ENCODE measurements around the gene CCDC186.
A peak's percentile ranks its signal among the peaks of the same experiment; 100 is the strongest.

The CCDC186 gene

GRCh38 chr10:114173921-114174694 lies at the start of gene CCDC186:
CCDC186 (minus strand) TSS chr10:114174203; CDS start chr10:114163268, 10,935 bp downstream.
- peak; percentile 94 to 98 for DNase-seq (ENCODE audit: low read depth in 2 of 2)

DNA sequence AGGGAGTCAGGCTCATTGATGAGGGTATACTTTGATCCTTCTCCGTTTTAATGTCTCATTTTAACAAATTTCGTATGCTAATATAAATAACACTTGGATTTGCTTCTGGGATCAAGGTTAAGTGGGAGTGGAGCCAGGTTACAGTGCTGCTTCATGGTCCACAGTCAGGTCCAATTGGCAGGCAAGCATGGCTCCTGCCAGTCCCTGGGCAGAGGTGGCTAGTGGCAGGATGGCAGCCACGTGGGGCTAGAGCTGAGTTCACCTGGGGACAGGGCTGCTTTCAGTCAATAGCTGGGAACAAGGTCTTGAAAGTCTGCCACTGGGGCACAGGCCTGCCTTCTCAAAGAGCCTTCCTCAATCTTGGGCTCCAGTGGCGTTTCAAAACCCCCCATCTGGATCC lies 49.1 kb upstream of the CCDC186 start:
- DNase-seq (ENCODE audit: low read depth in 2 of 2): no peak

DNA sequence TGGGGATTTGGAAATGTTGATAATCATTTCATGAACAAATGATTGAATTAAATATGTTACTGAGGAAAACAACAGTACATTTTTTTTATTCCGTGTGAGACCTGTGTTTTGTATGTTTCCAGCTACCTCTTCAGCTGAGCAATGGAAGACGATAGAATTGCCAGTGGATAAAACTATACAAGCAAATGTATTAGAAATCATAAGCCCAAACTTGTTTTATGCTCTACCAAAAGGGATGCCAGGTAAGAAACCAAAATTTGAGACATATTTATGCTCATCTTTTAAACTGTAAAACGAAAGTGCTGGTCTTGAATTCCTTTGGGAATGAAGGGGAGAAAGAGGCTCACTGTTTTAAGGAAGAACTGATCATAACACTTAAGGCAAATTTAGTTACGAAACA lies 47.2 kb upstream of the CCDC186 start:
- no peak for DNase-seq (ENCODE audit: low read depth in 2 of 2)

DNA sequence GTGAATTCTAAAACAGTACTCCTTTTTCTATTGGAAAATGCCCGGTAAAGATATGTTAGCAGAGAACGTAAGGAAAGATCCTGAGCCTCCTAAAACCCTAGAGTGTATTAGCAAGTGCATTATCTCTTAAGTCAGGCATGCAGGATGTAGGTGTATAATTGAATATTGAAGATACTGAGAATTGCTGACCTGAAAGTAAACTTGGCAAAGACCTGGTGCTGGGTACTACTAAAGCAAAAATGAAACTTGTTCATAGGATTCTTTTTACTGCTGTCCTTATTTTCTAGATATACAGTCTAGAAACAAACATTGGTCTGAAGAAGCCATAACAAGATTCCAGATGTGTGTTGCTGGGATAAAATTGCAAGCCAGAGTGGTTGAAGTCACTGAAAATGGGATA lies 46.3 kb upstream of the CCDC186 start:
- no peak for DNase-seq (ENCODE audit: low read depth in 2 of 2)

DNA sequence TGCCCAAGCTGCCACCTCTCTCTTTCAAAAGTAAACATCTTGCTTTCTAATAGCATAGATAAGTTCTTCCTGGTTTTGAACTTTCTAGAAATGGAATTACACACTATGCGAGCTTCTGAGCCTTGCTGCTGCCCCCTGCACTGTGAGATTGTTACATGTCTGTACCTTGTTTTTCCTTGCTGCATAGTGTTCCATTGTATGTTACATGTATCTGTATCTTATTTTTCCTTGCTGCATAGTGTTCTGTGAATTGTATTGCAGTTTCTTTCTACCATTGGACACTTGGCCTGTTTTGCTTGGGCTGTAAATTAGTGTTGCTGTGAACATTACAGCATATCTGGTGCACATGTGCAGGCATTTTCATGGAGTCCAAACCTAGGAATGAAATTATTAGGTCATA lies 41.0 kb upstream of the CCDC186 start:
- DNase-seq (ENCODE audit: low read depth in 2 of 2): no peak

DNA sequence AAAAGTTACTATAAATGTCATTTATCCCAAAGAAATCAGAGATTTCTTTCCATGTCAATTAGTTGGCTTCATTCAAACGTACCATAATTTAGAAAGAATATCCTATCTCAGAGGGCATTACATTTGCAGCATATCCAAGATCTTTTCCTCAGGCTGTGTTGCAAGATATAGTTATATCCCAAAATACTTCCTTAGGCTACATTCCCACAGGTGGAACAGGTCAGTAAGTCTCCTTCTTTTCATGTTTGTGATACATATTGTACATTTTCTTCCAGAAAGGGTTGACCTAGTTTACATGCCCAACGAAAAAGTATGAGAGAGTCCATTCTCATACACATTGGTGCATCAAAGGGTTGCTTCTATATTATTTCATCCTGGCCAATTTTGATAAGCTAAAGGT lies 38.1 kb upstream of the CCDC186 start:
- DNase-seq (ENCODE audit: low read depth in 2 of 2): no peak

GRCh38 chr10:114208351-114208750 lies 34.3 kb upstream of the CCDC186 start:
- no peak for DNase-seq (ENCODE audit: low read depth in 2 of 2)

DNA sequence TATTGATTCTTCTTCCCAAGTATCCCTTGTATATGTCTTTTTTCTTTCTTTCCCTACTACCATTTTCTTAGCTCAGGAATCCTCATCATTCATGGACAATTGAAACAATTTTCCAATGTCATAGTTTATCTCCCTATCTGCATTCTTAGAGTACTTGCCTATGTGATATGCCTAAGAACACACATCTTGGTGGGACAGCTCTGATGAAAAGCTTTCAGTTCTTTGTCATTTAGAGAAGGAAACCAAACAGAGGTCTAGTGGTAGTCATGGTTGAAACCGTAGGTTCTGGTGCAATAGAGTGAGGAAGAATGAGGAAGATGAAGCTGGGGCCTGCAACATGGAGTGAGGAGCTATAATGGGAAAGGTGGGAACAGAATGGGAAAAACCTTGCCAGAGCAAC lies 33.3 kb upstream of the CCDC186 start:
- no peak for DNase-seq (ENCODE audit: low read depth in 2 of 2)

DNA sequence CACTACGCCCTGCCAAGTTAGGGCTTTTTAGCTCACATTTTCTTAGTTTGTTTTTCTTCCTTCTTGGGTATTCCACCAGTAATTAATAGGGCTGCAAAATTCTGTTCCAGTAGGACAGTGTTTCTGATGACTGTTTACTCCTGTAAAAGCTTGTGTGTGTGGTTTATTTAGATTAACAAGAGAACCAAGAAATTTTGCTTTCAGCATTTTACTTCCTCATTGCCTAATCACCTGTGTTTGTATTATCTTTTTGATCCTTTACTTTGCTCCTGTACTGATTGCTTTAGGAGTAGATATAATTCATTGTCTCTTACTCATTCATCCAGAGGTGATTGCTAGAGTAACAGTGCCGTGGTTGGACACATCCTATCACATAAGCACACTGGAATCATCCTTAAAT lies 32.9 kb upstream of the CCDC186 start:
- no peak for DNase-seq (ENCODE audit: low read depth in 2 of 2)

- no peak for DNase-seq (ENCODE audit: low read depth in 2 of 2)
Measured at GRCh38 chr10:114202812-114203211, 28.8 kb upstream of the CCDC186 start.

GRCh38 chr10:114199239-114199638 lies 25.2 kb upstream of the CCDC186 start:
- DNase-seq (ENCODE audit: low read depth in 2 of 2): no peak

GRCh38 chr10:114195079-114195478 lies 21.1 kb upstream of the CCDC186 start:
- no peak for DNase-seq (ENCODE audit: low read depth in 2 of 2)

DNA sequence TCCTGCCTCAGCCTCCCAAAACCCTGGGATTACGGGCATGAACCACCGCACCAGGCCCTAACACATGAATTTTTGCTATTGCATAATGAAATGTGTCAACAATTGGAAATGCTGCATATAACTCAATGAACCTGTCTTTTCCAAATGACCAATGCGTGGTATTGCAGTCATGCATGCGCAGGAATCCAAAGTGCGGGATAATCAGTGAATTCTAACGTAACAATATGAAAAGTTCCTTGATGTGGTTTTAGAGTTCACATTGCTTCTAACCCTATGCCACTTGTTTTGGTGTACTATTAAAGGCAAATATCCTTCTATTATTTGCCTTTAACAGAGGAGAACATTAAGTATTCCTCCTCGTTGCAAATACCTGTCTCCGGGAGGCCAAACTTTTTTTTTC lies 15.7 kb upstream of the CCDC186 start:
- DNase-seq (ENCODE audit: low read depth in 2 of 2): no peak

DNA sequence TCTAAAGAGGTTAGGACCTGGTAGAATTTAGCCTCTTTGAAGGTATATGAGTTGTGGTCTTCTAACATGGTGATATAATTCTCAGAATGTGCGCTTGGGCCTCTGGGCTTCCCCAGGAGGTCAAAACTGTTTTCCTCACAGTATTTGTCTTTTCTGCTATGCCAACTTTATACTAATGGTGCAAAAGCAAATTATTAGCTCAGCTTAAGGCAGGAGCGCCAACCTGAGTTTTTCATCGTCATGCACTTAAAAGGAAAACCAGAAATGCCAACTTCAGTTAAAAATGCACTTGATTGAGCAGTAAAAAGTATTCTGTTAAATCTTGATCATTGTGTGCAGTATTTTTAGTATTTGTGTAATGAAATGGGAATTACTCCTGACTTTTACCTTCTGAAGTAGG lies 14.9 kb upstream of the CCDC186 start:
- DNase-seq (ENCODE audit: low read depth in 2 of 2): no peak

- DNase-seq (ENCODE audit: low read depth in 2 of 2): no peak
Measured at GRCh38 chr10:114188001-114188400, 14.0 kb upstream of the CCDC186 start.

DNA sequence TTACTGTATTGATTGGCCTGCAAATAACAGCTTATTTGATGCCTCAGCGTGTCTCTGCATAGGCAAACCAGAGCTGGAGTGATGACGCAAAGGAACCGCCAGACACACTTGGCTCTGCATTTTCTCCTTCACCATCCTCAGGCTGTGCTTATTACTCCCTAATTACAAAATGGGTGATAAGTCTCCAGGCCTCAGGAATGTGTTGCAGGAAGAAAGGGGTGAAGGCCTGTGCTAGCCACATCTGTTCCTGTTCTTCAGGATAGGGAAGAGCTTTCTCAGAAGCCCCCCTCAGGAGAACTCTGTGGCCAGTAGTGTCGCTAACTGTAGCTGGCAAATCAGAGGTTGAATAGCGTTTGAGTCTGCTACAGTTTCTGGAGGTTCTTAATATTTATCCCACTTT lies 10.3 kb upstream of the CCDC186 start:
- DNase-seq (ENCODE audit: low read depth in 2 of 2): no peak

DNA sequence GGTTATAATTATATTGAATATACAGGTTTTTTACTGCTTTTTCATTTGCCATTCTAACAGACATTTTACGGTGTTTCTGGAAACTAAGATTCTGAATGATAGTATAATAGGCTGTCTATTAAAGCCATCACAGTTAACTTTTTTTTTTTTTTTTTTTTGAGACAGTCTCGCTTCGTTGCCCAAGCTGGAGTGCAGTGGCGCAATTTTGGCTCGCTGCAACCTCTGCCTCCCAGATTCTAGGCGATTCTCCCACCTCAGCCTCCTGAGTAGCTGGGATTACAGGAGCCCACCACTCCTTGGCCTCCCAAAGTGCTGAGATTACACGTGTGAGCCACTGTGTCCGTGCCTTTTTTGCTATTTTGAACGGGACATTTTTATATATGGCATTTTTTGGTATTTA lies 9.6 kb upstream of the CCDC186 start:
- no peak for DNase-seq (ENCODE audit: low read depth in 2 of 2)

DNA sequence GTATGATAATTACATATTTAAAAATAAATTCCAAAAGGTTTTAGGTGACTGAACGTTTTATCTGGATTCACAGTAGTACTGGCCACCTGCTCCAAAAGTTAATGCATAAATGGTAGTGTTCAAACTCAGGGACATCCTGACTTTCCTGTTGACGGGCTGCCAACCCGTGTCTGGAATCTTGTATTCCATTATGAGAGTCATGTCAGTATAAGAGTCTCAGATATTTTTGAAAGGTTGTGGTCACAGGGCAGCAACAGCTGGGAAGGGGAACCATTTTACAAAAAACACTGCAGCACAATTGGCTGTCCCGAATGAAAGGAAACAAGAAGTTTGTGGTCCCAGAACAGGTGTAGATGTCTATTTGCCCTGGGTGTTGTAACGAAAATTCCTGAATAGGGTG lies 8.0 kb upstream of the CCDC186 start:
- DNase-seq (ENCODE audit: low read depth in 2 of 2): no peak

- no peak for DNase-seq (ENCODE audit: low read depth in 2 of 2)
Measured at GRCh38 chr10:114180937-114181336, 6.9 kb upstream of the CCDC186 start.

DNA sequence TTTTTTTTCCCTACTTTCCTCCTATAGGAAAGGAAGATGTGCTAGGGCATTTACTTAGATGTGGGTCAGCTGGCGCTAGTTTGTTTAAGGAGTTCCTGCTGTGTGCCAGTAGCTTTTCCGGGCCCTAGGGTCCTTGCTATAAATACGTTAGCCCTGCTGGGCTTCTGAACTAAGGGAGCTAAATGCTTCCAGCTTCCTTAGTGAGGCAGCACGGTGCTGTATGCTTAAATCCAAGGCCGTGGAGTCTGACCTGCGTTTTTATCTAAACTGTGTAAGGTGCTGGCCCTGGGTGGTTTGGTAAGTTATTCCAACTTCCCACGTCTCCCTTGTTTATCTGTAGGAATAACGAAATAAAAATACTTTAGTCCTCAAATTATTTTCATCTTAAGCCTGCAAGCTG lies 5.7 kb upstream of the CCDC186 start:
- DNase-seq (ENCODE audit: low read depth in 2 of 2): no peak

DNA sequence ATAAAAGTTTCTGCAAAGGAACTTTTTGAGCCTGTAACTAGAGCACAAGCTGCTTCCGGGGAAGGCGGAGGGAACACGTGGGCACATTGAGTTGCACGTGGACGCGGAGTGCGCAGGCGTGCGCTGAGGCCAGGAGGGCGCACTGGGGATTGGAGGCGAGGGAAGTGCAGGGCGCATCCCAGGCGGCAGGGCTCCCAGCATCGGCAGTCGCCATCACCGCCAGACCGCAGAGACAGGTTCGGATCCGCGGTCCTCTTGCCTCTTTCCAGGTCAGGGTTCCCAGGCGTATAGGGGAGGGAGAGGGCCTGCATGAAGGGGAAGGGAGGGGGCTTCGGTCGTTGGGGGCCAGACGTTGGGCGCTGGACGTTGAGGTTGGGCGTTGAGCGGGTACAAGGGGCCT lies 5.1 kb upstream of the CCDC186 start, which contains the start of gene TDRD1:
TSS of gene TDRD1 (plus strand) at position 206 of the 400 bp plus-strand sequence. CDS start 8,479 bp downstream, outside the sequence.
- no peak for DNase-seq (ENCODE audit: low read depth in 2 of 2)

- DNase-seq (ENCODE audit: low read depth in 2 of 2): no peak
Measured at GRCh38 chr10:114176511-114176910, 2.5 kb upstream of the CCDC186 start.

GRCh38 chr10:114175667-114176066 lies 1.7 kb upstream of the CCDC186 start:
- DNase-seq (ENCODE audit: low read depth in 2 of 2): no peak

- peak in 1 of 2 donors; percentile 12 for DNase-seq (ENCODE audit: low read depth in 2 of 2)
Measured at GRCh38 chr10:114174695-114175188, 739 bp upstream of the CCDC186 start.

Measured in stimulated activated CD8-positive, alpha-beta memory T cell treated with anti-CD3 and anti-CD28 coated beads, Interleukin-2, amount 100 ng/mL, for 48 hours (primary cell).